HG03432 (cell line): ENCODE measurements around the gene ACTRT2.

Source experiments
- ATAC-seq: cut with Tn5 transposase; IDR thresholded peaks from one replicate; pipeline ENCODE4 v1.9.1; 2021; ENCODE audit warnings: mild to moderate bottlenecking, moderate library complexity; ENCODE audit not compliant: unreplicated experiment

ACTRT2 gene

DNA sequence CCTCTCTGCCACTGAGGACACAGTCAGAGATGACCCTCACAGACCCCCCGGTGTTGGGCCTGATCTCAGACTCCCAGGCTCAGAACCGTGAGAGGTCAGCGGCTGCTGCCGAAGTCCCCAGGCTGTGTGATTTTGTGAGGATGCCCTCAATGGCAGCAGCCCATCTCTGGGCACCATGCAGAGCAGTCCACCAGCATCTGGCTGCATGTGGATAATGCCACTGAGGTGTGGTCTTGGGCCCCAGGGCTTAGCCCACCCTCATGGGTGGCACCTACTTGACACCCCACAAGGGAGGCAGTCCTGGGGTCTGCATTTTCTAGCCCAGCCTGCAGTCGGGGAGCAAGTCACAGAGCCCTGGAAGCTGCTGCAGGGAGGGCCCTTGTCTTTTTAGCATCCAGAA, 5.5 kb upstream of the ACTRT2 start:
- no peak for ATAC-seq

DNA sequence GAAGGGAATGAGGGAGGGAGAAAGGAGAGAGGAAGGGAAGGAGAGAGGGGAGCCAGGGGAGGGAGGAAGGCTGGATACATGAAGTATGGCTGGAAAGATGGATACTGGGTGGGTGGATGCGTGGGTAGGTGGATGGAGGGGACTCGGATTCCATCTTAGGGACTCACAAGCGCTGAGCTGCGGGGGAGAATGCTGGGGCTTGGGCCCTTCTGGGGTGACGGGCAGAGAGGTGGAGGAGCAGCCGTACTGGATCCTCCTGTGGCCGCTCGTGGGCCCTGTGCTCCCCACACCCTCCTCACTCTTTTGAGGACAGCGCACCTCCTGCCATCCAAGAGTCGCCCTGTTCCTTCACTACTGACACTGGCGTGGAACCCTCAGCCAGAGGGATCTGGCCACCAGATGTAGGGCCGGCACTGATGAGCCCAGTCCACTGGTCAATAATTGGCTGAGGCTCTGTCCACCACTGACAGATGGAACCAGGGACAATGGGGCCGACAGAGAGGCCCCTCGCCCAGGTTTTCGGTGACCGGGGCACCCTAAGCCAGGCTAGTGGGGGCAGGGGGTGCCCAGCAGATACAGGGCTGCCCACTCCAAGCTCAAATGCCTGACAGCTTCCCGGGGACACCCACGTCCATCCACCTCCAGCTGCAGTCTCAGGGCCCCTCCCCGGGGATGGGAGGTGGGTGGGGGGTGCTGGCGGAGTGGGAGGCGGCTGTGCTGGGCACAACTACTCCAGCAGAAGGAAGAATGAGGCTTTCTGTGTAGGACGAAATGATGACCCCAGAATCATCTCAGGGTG, 4.4 kb upstream of the ACTRT2 start:
- ATAC-seq = no peak

DNA sequence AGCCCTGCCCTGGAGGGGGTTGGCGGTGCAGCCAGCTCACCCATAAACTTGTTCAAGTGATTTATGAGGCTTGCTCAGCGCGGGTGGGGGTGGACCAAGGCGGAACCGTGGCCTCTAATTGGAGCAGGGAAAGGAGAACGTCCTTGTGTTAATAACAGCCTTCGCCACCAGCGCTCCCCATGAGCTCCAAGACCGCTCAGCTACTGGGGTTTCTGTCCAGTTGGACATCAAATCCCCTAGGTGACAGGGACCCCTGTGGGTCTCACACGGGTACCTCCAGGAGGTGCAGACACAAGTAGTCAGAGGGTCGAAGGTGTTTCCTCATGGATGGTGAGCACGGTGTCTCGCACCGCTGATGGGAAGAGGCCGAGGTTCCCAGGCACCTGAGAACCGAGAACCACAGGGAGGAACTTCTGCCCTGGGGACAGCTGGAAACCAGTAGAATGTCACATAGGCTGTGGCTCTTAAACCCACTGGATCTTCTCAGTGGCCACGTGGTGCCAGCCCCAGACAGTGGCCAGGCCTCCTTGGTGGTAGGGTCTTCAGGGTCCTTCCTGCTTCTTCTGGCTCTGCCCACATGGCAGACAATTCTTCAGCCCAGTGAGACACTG, 3.7 kb upstream of the ACTRT2 start:
- ATAC-seq = no peak

DNA sequence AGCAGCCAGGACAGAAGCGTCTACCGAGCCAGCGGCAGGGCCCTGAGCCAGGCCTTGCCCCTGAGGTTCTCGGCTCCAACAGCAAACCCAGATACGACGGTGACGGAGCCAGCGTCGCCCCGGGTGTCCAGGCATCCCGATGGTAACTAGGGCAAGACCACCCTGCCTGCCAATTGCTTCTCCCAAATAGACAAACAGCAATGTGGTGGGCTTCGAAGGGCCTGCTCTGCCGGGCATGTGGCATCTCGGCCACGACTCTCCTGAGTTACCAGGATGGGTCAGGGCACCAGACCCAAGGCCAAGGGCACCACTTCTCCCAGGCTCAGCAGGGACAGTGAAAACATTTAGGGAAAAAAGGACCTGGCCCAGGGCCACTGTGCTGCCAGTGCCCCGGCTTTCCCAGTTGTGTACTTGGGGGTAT, 3.2 kb upstream of the ACTRT2 start:
- ATAC-seq = no peak

DNA sequence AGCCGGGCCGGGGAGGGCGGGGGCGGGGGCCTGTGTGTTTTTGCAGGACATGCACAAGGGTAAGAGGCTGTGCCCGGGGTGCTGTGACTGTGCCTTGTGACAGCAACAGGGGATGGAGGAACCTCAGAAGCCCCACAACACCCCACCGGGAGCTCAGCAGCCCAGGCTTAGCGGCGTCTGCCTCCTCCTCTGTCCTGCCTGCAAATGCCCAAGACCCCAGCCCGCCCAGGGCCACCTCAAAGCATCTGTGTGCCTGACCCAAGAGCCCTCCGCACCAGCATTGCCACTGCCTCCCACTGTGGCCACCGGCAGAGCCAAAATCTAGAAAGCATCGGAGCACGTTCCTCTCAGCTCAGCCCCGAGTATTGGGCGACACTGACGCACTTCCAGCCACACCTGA, 2.7 kb upstream of the ACTRT2 start:
- ATAC-seq = no peak

DNA sequence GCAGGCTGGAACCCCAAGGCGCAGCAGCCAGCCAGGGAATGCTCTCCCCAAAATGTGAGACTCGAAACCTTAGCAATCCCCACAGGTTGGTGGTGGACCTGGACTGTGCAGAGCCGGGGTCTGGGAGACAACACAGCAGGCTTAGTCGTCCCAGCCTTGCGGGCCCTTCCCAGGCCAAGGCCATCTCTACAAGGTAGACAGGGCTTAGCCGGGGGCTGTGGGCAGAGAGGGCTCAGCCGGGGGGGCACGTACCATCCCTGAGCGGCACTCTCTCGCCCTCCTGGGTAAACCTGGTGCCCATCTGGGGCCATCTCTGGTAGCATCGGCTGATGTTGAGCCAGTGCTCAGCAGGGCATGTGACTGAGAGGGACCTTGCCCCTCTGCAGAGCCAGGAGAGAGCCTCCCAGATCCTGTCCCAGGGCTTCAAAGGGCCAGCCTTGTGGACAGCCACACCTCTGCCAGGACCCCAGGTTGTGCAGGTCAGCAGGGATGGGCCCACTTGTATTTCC, 2.2 kb upstream of the ACTRT2 start:
- no peak for ATAC-seq

DNA sequence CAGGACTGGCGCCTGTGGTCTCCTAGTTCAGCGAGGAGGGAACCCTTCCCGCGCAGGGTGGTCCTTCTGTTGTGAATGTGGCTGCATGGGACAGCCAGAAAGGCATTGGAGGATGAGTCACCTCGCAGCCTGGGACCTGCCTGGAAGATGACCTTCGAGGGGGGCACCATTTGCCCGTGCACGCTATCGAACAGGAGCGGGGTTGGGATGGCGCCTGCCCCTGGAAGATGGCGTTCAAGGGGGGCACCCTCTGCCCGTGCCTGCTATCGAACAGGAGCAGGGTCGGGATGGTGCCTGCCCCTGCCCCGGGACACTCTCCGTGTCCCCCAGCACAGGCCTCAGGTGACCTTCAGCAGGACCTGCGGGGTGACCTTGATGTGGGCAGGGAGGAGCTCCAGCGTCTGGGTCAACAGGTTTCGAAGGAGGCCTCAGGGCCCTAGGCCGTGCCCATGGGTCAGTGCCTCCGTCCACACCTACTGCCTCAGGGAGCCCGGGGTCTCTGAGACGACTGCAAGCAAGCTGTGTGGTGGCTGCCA, 1.7 kb upstream of the ACTRT2 start:
- no peak for ATAC-seq

DNA sequence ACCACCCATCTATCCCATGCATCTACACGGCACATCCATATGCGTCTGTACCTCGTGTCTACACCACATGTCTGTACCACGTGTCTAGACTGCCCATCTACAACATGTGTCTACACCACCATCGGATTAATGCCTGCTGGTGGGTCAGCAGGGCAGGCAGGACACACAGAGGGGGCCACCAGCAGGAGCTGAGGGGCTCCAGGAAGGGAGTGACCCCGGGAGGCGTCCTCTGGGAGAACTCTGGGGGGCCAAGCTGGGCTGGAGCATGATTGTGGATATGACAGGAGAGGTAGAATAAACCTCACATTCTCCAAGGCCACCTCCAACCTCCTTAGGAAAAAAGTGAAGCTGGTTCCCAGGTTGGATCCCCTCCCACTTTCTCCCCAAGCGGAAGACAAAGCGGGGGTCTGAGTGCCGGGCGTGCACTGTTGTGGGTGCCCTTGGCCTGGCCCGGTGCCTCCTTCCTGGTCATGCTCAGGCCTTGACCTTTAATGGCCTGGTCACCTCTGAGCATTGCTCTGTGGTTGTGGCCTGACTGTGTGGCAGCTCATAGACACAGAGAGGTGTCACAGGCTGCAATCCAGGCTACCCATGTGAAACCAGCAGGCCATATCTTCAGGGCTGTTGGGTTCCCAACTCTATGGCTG, 881 bp upstream of the ACTRT2 start:
- ATAC-seq = no peak

DNA sequence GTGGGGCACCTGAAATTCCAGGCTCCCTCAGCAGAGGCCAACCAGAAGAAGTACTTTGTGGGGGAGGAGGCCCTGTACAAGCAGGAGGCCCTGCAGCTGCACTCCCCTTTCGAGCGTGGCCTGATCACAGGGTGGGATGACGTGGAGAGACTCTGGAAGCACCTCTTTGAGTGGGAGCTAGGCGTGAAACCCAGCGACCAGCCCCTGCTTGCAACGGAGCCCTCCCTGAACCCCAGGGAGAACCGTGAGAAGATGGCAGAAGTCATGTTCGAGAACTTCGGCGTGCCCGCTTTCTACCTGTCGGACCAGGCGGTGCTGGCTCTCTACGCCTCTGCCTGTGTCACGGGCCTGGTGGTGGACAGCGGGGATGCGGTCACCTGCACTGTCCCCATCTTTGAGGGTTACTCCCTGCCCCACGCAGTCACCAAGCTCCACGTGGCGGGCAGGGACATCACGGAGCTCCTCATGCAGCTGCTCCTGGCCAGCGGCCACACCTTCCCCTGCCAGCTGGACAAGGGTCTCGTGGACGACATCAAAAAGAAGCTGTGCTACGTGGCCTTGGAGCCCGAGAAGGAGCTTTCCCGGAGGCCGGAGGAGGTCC, 634 bp downstream of the ACTRT2 start:
- no peak for ATAC-seq

DNA sequence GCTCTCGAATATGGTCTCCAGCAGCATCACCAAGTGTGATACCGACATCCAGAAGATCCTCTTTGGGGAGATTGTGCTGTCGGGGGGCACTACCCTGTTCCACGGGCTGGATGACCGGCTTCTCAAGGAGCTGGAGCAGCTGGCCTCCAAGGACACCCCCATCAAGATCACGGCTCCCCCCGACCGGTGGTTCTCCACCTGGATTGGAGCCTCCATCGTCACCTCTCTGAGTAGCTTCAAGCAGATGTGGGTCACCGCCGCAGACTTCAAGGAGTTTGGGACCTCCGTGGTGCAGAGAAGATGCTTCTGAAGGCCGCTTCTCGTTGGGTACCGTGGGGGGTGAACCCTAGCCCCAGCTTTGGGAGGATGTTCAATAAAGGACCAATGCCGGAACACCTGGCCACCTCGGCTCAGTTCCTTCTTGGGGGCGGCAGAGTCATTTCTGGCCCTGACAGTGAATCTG, 1.3 kb downstream of the ACTRT2 start:
- ATAC-seq = no peak

DNA sequence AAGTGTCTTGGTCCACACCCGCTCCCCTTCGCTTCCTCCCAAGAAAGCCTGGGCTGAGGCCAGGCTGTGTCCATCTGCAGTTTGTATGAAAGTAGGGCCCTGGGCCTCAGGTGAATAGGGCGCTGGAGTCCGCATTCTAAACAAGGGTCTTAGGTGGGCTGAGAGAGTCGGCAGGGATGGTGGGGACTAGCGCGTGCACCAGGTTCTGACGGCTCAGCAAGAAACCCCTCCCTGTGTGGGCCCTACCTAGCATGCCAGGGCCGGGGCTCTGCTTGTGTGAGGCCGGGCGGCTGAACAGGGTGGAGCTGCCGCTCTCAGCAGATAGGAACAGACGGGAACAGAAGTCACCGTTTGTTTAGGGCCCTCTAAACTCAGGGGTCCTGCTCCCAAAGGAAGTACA, 1.7 kb downstream of the ACTRT2 start:
- ATAC-seq = no peak

DNA sequence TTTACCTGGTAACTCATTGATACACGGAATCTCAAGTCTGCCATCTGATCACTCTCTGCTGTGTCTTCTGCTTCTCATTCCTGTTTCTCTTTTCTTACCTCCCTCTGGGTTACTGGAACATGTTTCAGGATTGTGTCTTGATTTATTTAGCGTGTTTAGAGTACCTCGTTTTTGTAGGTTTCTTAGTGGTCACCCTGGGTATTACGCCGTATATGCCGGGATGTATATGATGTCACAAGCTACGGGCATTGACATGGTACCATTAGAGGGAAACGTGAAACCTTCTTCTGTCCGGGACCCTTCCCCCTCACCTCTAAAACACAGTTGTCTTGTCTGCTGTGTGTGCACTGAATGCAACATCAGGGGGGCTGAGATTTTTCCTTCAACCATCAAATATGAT, 2.8 kb downstream of the ACTRT2 start:
- ATAC-seq = no peak

DNA sequence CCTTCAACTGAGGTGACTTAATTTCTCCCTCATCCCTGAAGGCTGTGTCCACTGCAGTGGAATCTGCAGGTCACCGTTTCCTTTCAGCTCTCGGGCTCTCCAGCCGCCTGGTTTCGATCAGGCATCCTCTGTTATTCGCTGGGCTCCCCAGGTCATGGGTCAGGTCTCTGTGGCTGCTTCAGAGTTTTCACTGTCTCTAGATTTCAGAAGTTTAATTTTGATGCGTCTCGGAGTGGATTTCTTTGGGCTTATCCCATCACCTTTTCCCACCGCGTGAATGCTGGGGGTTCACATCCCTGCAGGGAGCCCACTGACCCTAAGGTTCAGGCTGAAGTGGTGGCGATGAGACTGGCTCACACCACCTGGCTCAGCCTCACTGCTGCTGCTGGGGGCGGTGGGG, 3.3 kb downstream of the ACTRT2 start:
- ATAC-seq = no peak

DNA sequence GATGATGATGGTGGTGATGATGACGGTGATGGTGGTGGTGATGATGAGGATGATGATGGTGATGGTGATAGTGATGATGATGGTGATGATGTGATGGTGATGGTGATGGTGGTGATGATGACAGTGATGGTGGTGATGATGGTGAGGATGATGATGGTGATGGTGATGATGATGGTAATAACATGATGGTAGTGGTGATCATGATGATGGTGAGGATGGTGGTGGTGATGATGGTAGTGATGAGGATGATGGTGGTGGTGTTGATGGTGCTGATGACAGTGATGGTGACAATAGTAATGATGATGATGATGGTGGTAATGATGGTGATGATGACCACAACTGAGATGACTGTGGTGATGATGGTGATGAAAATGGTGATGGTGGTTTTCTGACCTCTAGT, 4.9 kb downstream of the ACTRT2 start:
- ATAC-seq = no peak

DNA sequence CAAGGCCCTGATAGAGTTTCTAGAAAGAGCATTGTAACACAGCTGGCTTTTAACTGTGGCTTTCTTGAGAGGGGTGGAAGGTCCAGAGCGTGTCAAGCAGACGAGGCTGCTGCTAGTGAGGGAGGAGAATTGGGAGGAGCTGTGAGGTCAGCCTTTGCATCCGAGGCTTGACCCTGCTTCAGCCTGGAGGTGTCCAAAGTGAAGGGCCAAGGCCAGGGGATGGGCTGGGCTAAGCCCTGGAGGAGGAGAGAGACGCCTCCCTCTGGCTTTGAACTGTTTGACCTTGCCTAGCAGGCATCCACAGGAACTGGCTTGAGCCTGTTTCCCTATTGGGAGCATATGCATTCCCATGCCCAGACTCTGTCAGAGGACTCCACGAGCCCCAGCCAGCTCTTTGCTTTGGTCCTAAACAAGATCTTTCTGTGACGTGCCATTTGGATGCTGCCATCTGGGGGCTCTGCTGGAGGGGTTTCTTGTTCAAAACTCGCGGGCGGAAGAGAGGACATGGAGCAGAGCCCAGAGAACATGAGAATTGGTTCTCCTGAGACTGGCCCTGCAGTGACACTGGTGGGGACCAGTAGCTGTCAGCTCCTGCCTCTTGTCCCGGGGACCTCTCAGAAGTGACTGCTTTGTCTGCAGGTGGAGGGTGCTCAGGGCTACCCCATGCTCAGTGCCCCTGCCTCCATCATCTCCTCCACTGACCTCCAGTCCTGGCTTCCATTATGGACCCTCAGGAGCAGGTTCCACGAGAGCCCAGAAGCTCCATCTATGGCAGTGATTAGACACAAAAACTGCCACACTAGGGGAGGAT, 5.5 kb downstream of the ACTRT2 start:
- ATAC-seq = no peak

DNA sequence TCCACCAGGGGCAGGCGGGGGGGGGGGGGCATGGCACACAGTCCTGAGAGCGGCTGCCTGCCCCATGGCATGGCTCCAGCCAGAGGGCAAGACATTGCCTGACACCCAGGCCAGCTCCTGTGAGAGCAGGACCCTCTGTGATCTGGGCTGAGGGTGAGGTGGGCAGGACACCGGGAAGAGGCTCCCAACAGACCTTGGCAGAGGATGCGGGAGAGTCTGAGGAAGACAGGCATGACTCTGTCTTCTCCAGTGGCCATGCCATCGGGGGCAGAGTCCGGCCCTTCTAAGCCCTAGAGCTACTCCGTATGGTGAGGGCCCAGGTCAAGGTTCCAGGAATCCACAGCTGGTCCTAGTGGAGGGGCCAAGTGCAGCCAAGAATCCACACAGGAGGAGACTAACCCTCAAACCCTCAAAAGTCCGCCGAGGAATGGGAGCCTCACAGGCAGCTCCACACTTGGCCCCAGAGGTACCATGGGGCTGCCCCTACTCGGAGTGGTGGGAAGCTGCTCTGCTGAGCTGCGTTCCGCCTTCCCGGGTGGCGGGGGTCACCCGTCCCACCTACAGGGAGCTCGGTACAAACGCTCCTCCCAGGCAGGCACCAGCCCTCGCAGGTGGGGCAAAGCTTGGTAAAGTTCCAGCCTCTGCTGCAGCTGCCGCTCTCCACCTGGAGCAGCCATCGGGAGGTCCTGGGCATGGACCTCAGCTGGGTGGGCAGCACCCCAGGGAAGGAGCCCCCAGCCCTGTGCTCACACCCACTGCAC, 6.5 kb downstream of the ACTRT2 start:
- no peak for ATAC-seq

DNA sequence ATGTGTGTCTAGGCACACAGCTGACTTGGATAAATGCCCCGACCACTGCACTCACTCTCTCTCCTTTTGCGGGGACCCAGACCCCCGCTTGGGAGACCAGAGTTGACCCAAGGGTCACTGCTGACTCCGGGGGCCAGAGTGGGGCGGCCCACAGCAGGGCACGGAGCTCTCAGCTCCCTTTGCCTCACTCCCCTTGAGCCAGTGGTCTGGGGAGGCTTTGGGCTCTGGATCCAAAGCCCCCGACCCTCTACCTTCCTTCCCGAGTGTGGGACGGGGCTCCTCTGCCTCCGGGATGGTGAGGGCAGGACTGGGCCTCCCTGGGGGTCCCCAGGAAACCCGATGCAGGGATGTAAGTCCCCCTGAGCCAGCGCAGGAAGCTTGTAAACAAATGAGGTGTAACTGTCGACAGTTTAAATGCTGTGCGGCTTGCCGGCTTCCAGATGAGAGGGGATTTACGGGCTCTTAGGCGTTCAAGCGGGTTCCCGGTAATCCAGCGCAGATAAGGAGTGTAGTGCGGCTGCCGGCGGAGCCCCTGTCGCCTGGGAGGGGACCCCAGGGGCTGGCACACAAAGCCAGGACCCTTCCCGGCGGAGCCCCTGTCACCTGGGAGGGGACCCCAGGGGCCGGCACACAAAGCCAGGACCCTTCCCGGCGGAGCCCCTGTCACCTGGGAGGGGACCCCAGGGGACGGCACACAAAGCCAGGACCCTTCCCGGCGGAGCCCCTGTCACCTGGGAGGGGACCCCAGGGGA, 7.4 kb downstream of the ACTRT2 start:
- no peak for ATAC-seq

DNA sequence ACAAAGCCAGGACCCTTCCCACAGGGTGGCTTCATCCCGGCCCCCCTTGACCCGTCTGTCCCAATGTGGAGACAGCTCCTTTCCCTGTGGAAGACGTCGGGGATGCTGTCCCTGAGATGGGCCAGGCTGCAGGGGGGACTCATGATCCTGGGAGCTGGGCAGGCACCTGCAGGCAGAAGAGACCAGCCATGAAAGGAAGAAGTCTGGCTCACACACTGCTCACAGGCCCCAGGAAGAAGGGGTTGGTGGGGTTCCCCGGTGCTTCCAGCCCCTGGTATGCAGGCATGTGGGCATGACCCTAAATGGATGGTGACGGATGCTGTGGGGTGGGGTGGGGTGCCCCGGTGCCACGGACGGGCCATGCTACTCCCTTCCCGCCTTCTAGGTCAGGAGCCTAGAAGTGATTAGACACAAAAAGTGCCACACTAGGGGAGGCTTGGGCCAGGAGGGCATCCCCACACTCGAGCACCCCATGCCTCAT, 8.3 kb downstream of the ACTRT2 start:
- ATAC-seq = no peak
